ENCODE measurements around the gene GPR142. TPM values are rescaled to one million over a fixed set of nuclear protein-coding genes. Genes with fewer than 3 reads are reported as not detected.

GPR142 gene
- total and polyA plus RNA-seq, 4 donors = 0.05 to 0.08 TPM; not detected in 2

DNA sequence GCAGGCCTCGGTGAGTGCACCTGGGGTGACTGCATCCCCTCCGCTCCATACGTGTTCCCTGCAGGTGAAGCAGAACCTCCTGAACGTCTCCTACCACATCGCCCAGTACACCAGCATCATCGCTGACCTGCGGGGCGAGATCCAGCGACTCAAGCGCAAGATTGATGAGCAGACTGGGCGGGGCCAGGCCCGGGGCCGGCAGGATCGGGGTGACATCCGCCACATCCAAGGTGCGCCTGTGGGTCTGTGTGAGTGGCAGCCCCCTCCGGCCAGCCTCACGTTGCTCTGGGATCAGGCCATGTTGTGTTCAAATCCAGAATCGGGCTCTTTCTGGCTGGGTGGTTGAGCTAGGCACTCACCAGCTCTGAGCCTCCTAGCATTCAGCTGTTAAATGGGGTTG is 18.2 kb upstream of the GPR142 start:
- H3K4me1 ChIP-seq (ENCODE audit: control insufficient read depth in 4 of 4, insufficient read depth in 4 of 4, low read length in 3 of 4) = peaks cover 0 to 2% (median 0%) of the 10 kb centered on the region in 4 donors
- no peaks in the 10 kb centered on the region for H3K9me3 ChIP-seq (ENCODE audit: control insufficient read depth in 4 of 4, low read length in 3 of 4)
- no peak overlapping the region for H3K27ac ChIP-seq (ENCODE audit: low read depth in 1 of 2, low read length in 2 of 2)
- H3K4me3 ChIP-seq (ENCODE audit: low read depth in 1 of 3, low read length in 3 of 3) = no peak overlapping the region
- WGBS = 75% methylated on average over 19 of the region's 19 CpGs
- peaks cover 0 to 13% (median 6%) of the 10 kb centered on the region in 4 donors for H3K27me3 ChIP-seq (ENCODE audit: control insufficient read depth in 4 of 4, insufficient read depth in 4 of 4, low read length in 3 of 4)
- no peak for DNase-seq (ENCODE audit: low spot score)
- no peak overlapping the region for H3K9ac ChIP-seq (ENCODE audit: low read depth in 1 of 2, low read length in 2 of 2)
- H3K36me3 ChIP-seq (ENCODE audit: control insufficient read depth in 4 of 4, insufficient read depth in 3 of 4, low read depth in 1 of 4, low read length in 3 of 4) = no peaks in the 10 kb centered on the region
- TF ChIP-seq REST (IDR thresholded peaks at IDR 0.05) (no peak), MAX (IDR thresholded peaks at IDR 0.05) (no peak), RAD21 (IDR thresholded peaks at IDR 0.05) (no peak), GABPA (IDR thresholded peaks at IDR 0.05 in 1 of 2, conservative IDR thresholded peaks at IDR 0.05 in 1 of 2) (no peak)
- TF ChIP-seq, protein P1, sequence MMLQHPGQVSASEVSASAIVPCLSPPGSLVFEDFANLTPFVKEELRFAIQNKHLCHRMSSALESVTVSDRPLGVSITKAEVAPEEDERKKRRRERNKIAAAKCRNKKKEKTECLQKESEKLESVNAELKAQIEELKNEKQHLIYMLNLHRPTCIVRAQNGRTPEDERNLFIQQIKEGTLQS (IDR thresholded peaks at IDR 0.05) = no peak

DNA sequence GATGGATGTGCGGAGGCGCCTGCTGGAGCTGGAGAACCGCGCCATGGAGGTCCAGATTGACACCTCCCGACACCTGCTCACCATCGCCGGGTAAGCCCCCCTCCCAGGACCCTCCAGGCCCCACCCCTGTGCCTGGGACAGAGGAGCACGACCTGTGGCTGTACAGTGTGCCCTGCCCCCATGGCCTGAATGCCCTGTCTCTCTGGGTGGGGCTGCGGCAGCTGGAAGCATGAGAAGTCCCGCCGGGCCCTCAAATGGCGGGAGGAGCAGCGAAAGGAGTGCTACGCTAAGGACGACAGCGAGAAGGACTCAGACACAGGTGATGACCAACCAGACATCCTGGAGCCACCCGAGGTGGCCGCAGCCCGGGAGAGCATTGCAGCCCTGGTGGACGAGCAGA is 16.8 kb upstream of the GPR142 start:
- Histone ChIP-seq H3K36me3 (ENCODE audit: control insufficient read depth in 4 of 4, insufficient read depth in 3 of 4, low read depth in 1 of 4, low read length in 3 of 4) (no peaks in the 10 kb centered on the region), H3K4me1 (ENCODE audit: control insufficient read depth in 4 of 4, insufficient read depth in 4 of 4, low read length in 3 of 4) (no peaks in the 10 kb centered on the region), H3K27ac (ENCODE audit: low read depth in 1 of 2, low read length in 2 of 2) (no peak overlapping the region), H3K4me3 (ENCODE audit: low read depth in 1 of 3, low read length in 3 of 3) (no peak overlapping the region), H3K27me3 (ENCODE audit: control insufficient read depth in 4 of 4, insufficient read depth in 4 of 4, low read length in 3 of 4) (peaks cover 4 to 9% (median 6%) of the 10 kb centered on the region in 4 donors), H3K9me3 (ENCODE audit: control insufficient read depth in 4 of 4, low read length in 3 of 4) (no peaks in the 10 kb centered on the region), H3K9ac (ENCODE audit: low read depth in 1 of 2, low read length in 2 of 2) (no peak overlapping the region)
- no peak for DNase-seq (ENCODE audit: low spot score)
- TF ChIP-seq EGR1 (IDR thresholded peaks at IDR 0.05; ENCODE audit: low read depth in 2 of 2) = no peak
- no peak for TF ChIP-seq RAD21 (IDR thresholded peaks at IDR 0.05)
- TF ChIP-seq MAX (IDR thresholded peaks at IDR 0.05) = no peak
- TF ChIP-seq GABPA (IDR thresholded peaks at IDR 0.05 in 1 of 2, conservative IDR thresholded peaks at IDR 0.05 in 1 of 2) = no peak
- TF ChIP-seq REST (IDR thresholded peaks at IDR 0.05) = no peak
- no peak for TF ChIP-seq YY1 (IDR thresholded peaks at IDR 0.05)
- TF ChIP-seq FOXA1 (IDR thresholded peaks at IDR 0.05) = no peak
- TF ChIP-seq, protein P2, sequence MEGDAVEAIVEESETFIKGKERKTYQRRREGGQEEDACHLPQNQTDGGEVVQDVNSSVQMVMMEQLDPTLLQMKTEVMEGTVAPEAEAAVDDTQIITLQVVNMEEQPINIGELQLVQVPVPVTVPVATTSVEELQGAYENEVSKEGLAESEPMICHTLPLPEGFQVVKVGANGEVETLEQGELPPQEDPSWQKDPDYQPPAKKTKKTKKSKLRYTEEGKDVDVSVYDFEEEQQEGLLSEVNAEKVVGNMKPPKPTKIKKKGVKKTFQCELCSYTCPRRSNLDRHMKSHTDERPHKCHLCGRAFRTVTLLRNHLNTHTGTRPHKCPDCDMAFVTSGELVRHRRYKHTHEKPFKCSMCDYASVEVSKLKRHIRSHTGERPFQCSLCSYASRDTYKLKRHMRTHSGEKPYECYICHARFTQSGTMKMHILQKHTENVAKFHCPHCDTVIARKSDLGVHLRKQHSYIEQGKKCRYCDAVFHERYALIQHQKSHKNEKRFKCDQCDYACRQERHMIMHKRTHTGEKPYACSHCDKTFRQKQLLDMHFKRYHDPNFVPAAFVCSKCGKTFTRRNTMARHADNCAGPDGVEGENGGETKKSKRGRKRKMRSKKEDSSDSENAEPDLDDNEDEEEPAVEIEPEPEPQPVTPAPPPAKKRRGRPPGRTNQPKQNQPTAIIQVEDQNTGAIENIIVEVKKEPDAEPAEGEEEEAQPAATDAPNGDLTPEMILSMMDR (IDR thresholded peaks at IDR 0.05; ENCODE audit: low read depth, low read length, missing input control) = no peak
- no peak for TF ChIP-seq HNF4A (conservative IDR thresholded peaks at IDR 0.05)
- TF ChIP-seq SP1 (IDR thresholded peaks at IDR 0.05) = no peak
- no peak for TF ChIP-seq RXRA (IDR thresholded peaks at IDR 0.05)
- no peak for TF ChIP-seq TAF1 (conservative IDR thresholded peaks at IDR 0.05)
- 75% methylated on average over 20 of the region's 20 CpGs for WGBS

Data from liver (tissue), 9 donors.